IMR-90 (cell line): ENCODE data around the gene GNMT. TPM values are rescaled to one million over a fixed set of nuclear protein-coding genes. Genes with fewer than 3 reads are reported as not detected.

ENCODE experiments used
- ATAC-seq: fragments of 200-7000 bp; cut with Tn5 transposase; 2 replicates; pipeline ENCODE4 v1.9.1; 2020; ENCODE audit warnings: low read depth, mild to moderate bottlenecking, moderate library complexity
- BruUV-seq: library from RNA; stranded (reverse); fragments of 400-500 nt; replicated peaks from 2 replicates; lab custom pipeline; 2021; lab: Mats Ljungman, UMichigan
- CTCF ChIA-PET: fragments of 300-600 bp; formaldehyde crosslinking; extraction: SDS; loops from one replicate; lab custom pipeline; 2021; ENCODE audit warnings: antibody characterized with exemption; lab: Yijun Ruan, JAX
- POLR2A ChIA-PET: fragments of 300-600 bp; sonication (Branson Sonifier 250); formaldehyde crosslinking; loops from one replicate; lab custom pipeline; 2022; ENCODE audit warnings: antibody characterized with exemption; ENCODE audit not compliant: unreplicated experiment; lab: Charles Lee
- DNase-seq: peaks from one replicate; pipeline ENCODE4 v3.0.0; 2013
- H2AFZ ChIP-seq: replicated peaks from 2 replicates; pipeline ENCODE3; 2013; ENCODE audit warnings: low read length, mild to moderate bottlenecking; ENCODE audit not compliant: poor library complexity
- H2AK5ac ChIP-seq: 2 replicates; pipeline ENCODE4 v1.6.1; 2013; ENCODE audit warnings: low read depth, low read length, inconsistent platforms
- H2AK9ac ChIP-seq: replicated peaks from 2 replicates; pipeline ENCODE3; 2013; ENCODE audit warnings: mild to moderate bottlenecking, low read depth, low read length, moderate library complexity; ENCODE audit not compliant: poor library complexity
- H2BK120ac ChIP-seq: 2 replicates; pipeline ENCODE4 v1.6.1; 2013; ENCODE audit warnings: low read depth, low read length, inconsistent platforms
- H2BK15ac ChIP-seq: 3 replicates; pipeline ENCODE4 v1.6.1; 2013; ENCODE audit warnings: low read depth, low read length, inconsistent platforms
- H2BK20ac ChIP-seq: 2 replicates; pipeline ENCODE4 v1.6.1; 2013; ENCODE audit warnings: low read depth, mild to moderate bottlenecking, inconsistent platforms, low read length, moderate library complexity
- H2BK5ac ChIP-seq: 2 replicates; pipeline ENCODE4 v1.6.1; 2013; ENCODE audit warnings: mild to moderate bottlenecking, low read depth, low read length, inconsistent platforms; ENCODE audit not compliant: poor library complexity, severe bottlenecking
- H3K14ac ChIP-seq: replicated peaks from 2 replicates; pipeline ENCODE4 v1.6.1; 2013; ENCODE audit warnings: low read depth, low read length, inconsistent platforms
- H3K18ac ChIP-seq: 2 replicates; pipeline ENCODE4 v1.6.1; 2013; ENCODE audit warnings: low read depth, low read length, control low read depth
- H3K23ac ChIP-seq: 2 replicates; pipeline ENCODE4 v1.6.1; 2013; ENCODE audit warnings: low read depth, low read length, inconsistent platforms
- H3K27ac ChIP-seq: 2 replicates; pipeline ENCODE4 v1.5.1; 2013; ENCODE audit warnings: mild to moderate bottlenecking, control low read depth, low read length; ENCODE audit not compliant: insufficient read depth
- H3K27me3 ChIP-seq: 2 replicates; pipeline ENCODE4 v1.6.1; 2013; ENCODE audit warnings: low read length; ENCODE audit not compliant: control insufficient read depth, insufficient read depth
- H3K36me3 ChIP-seq: 2 replicates; pipeline ENCODE4 v1.6.1; 2013; ENCODE audit warnings: low read length, mixed read lengths; ENCODE audit not compliant: control insufficient read depth, insufficient read depth
- H3K4ac ChIP-seq: 2 replicates; pipeline ENCODE4 v1.6.1; 2013; ENCODE audit warnings: low read depth, low read length, inconsistent platforms
- H3K4me1 ChIP-seq: 2 replicates; pipeline ENCODE4 v1.6.1; 2013; ENCODE audit warnings: low read length, mixed read lengths; ENCODE audit not compliant: control insufficient read depth, insufficient read depth
- H3K4me2 ChIP-seq: 2 replicates; pipeline ENCODE4 v1.6.1; 2013; ENCODE audit warnings: low read depth, mild to moderate bottlenecking, control low read depth, low read length, moderate library complexity
- H3K4me3 ChIP-seq: 2 replicates; pipeline ENCODE4 v1.5.1; 2013; ENCODE audit warnings: low read depth, mild to moderate bottlenecking, control low read depth, low read length, moderate library complexity; ENCODE audit not compliant: insufficient read depth
- H3K56ac ChIP-seq: 2 replicates; pipeline ENCODE4 v1.6.1; 2013; ENCODE audit warnings: low read length, inconsistent platforms; ENCODE audit not compliant: insufficient read depth; ENCODE audit errors: extremely low read depth
- H3K79me1 ChIP-seq, 2 experiments: 2 replicates each; pipeline ENCODE4 v1.6.1; 2013; ENCODE audit warnings: low read length in 2 of 2, inconsistent platforms in 1 of 2, low read depth in 1 of 2
- H3K9ac ChIP-seq: 2 replicates; pipeline ENCODE4 v1.6.1; 2013; ENCODE audit warnings: low read depth, low read length, control low read depth
- H3K9me1 ChIP-seq: 2 replicates; pipeline ENCODE4 v1.6.1; 2013; ENCODE audit warnings: low read length, inconsistent platforms; ENCODE audit not compliant: insufficient read depth
- H3K9me3 ChIP-seq: 2 replicates; pipeline ENCODE4 v1.6.1; 2013; ENCODE audit warnings: low read length; ENCODE audit not compliant: control insufficient read depth, insufficient read depth
- H4K20me1 ChIP-seq: 2 replicates; pipeline ENCODE4 v1.6.1; 2013; ENCODE audit warnings: low read length, inconsistent platforms; ENCODE audit not compliant: insufficient read depth
- H4K5ac ChIP-seq: 2 replicates; pipeline ENCODE4 v1.6.1; 2013; ENCODE audit warnings: mild to moderate bottlenecking, low read depth, low read length, control low read depth
- H4K8ac ChIP-seq, 2 experiments: 2 replicates each; pipeline ENCODE4 v1.6.1; 2013; ENCODE audit warnings: low read depth in 2 of 2, low read length in 2 of 2, control low read depth in 1 of 2, inconsistent platforms in 1 of 2
- H4K91ac ChIP-seq: 2 replicates; pipeline ENCODE4 v1.6.1; 2013; ENCODE audit warnings: low read depth, low read length, inconsistent platforms; ENCODE audit not compliant: insufficient read depth
- BHLHE40 ChIP-seq: fragments of 150-350 bp; IDR thresholded peaks from 2 replicates; pipeline ENCODE4 v1.6.1; 2016; ENCODE audit warnings: mild to moderate bottlenecking, low read depth, low read length
- CHD1 ChIP-seq: IDR thresholded peaks from 2 replicates; pipeline ENCODE4 v1.6.1; 2012; ENCODE audit warnings: low read depth, low read length, improper control_type of control experiment
- CTCF ChIP-seq: conservative IDR thresholded peaks from 2 replicates; pipeline ENCODE4 v1.5.1; 2012; ENCODE audit warnings: mild to moderate bottlenecking, low read depth, low read length, improper control_type of control experiment
- MXI1 ChIP-seq: IDR thresholded peaks from 2 replicates; pipeline ENCODE4 v1.6.1; 2012; ENCODE audit warnings: low read depth, mild to moderate bottlenecking, low read length, moderate library complexity, borderline replicate concordance
- NFE2L2 ChIP-seq: fragments of 150-350 bp; IDR thresholded peaks from 2 replicates; pipeline ENCODE4 v1.6.1; 2016; ENCODE audit warnings: low read depth, mild to moderate bottlenecking, low read length
- POLR2A ChIP-seq: IDR thresholded peaks from 2 replicates; pipeline ENCODE4 v1.6.1; 2012; ENCODE audit warnings: mild to moderate bottlenecking, low read depth, low read length
- WGBS, 2 experiments: methylation state at CpG; one replicate each; pipeline versions ENCODE4 v1.1.5 to v1.1.7; 2013; ENCODE audit warnings: missing lambda C conversion rate in 2 of 2; ENCODE audit not compliant: insufficient read length in 1 of 2; ENCODE audit errors: extremely low coverage in 2 of 2; 5-methylcytosine and 5-hydroxymethylcytosine counted together
- dilution Hi-C: fragments of 300-500 bp; cut with HindIII; formaldehyde crosslinking; loops from one replicate; pipeline ENCODE4 v1.14.3; 2018; ENCODE audit warnings: low sequenced_read_pairs; ENCODE audit not compliant: unreplicated experiment
- in situ Hi-C: fragments of 300-500 bp; cut with MboI; formaldehyde crosslinking; loops from 3 replicates; pipeline ENCODE4 v1.14.3; 2019; ENCODE audit warnings: low sequenced_read_pairs, inconsistent platforms, mixed read lengths
- intact Hi-C: fragments of 100-400 bp; cut with micrococcal nuclease; formaldehyde crosslinking; loops from 2 replicates; pipeline ENCODE4 v1.10.0; 2022
- polyA plus RNA-seq, 3 experiments: library from polyadenylated mRNA; depleted of rRNA; stranded (reverse); fragments of >200 nt; gene quantifications; 2 replicates each; pipeline ENCODE4 v1.2.3, GENCODE V29; 2012; ENCODE audit warnings: low replicate concordance in 1 of 3
- total RNA-seq: library from RNA; depleted of rRNA; stranded (reverse); fragments of >200 nt; gene quantifications from 2 replicates; pipeline ENCODE4 v1.2.3, GENCODE V29; 2012

Gene GNMT
- total and polyA plus RNA-seq, 2 of the 4 experiments (the other 2 are of a cell fraction): 0.36 TPM; not detected in 1

- Histone ChIP-seq H3K27me3 (no peaks in the 10 kb centered on the region), H3K4me1 (peaks cover 10% of the 10 kb centered on the region), H3K27ac (no peak overlapping the region), H3K79me1 (peaks cover 13 to 57% of the 10 kb centered on the region in 2 experiments), H2AK5ac (no peak overlapping the region), H2AFZ (no peak overlapping the region), H3K23ac (no peak overlapping the region), H3K9me1 (peaks cover 29% of the 10 kb centered on the region), H3K4ac (no peak overlapping the region), H2BK5ac (no peak overlapping the region), H3K14ac (no peak overlapping the region), H3K9me3 (no peaks in the 10 kb centered on the region), H2BK20ac (no peak overlapping the region), H3K36me3 (peaks cover 15% of the 10 kb centered on the region), H4K8ac (no peak overlapping the region), H4K5ac (no peak overlapping the region), H3K56ac (no peak overlapping the region), H2BK120ac (no peak overlapping the region), H4K91ac (no peak overlapping the region), H3K9ac (no peak overlapping the region), H3K18ac (no peak overlapping the region), H2AK9ac (no peak overlapping the region), H3K4me2 (no peak overlapping the region), H4K20me1 (peaks cover 14% of the 10 kb centered on the region; the same call in 1 of the 2 replicates), H2BK15ac (no peak overlapping the region), H3K4me3 (no peak overlapping the region)
- intact Hi-C loops (no loop called here), in situ Hi-C loops (no loop called here), dilution Hi-C loops (no loop called here)
- ATAC-seq: no peak
- no peak for DNase-seq
- TF ChIP-seq MXI1 (no peak), BHLHE40 (no peak), CHD1 (no peak), NFE2L2 (no peak), POLR2A (no peak), CTCF (no peak)
- CTCF ChIA-PET: no interaction called here
- WGBS, 2 experiments: no CpG with 5 or more reads among the region's 3 CpGs
- POLR2A ChIA-PET: no interaction called here
- no TSS peak for BruUV-seq
Measured at GRCh38 chr6:42973926-42974325, 13.4 kb downstream of the GNMT start.
